ENCODE data around the gene RASEF. TPM values are rescaled to one million over a fixed set of nuclear protein-coding genes. Genes with fewer than 3 reads are reported as not detected.
"Not testable (repeated sequence)": the region's sequence is repeated elsewhere in the genome, so short reads cannot be mapped to it uniquely, and the experiment has no call there.

Gene RASEF
- total and polyA plus RNA-seq, 2 donors (not counting 1 experiment from before 2014, with no cell fraction given), result not detected

DNA sequence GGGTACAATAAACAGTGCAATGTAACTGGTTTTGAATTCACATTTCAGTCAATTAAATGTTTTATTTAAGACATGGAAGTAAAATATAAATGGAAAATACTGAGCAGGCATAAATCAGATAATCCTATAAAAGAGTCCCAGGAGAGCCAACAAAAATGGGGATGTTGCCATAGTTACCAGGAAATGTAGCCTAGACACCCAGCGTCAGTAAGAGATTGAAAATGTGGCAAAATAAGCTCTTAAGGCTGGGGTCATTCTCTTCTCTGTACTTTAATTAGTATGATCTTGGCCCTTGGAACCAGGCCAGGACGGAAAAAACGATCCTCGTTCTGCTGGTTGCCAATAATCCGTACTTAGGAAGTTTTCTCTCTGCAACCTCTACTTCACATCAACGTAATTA is 18.9 kb upstream of the RASEF start:
- Histone ChIP-seq H3K9ac (ENCODE audit: low read length) (no peak overlapping the region), H3K4me2 (replicated peaks; ENCODE audit: low read depth, low read length, poor library complexity, severe bottlenecking) (no peak overlapping the region), H3K79me2 (ENCODE audit: control insufficient read depth, insufficient read depth, low read length) (no peaks in the 10 kb centered on the region), H4K20me1 (ENCODE audit: control insufficient read depth, insufficient read depth, low read length, poor library complexity, severe bottlenecking) (no peaks in the 10 kb centered on the region), H3K4me1 (ENCODE audit: control insufficient read depth in 2 of 2, insufficient read depth in 2 of 2, low read length in 2 of 2) (no peaks in the 10 kb centered on the region), H3K9me3 (ENCODE audit: control extremely low read depth in 1 of 3, control insufficient read depth in 2 of 3, insufficient read depth in 1 of 3, low read length in 2 of 3) (no peaks in the 10 kb centered on the region), H3K27me3 (replicated peaks in 1 of 4; ENCODE audit: control extremely low read depth in 1 of 4, control insufficient read depth in 3 of 4, insufficient read depth in 4 of 4, low read length in 3 of 4) (no peaks in the 10 kb centered on the region), H3K27ac (ENCODE audit: low read length in 2 of 2) (no peak overlapping the region), H2AFZ (ENCODE audit: insufficient read depth, low read depth, low read length, poor library complexity, severe bottlenecking) (no peak overlapping the region), H3K36me3 (replicated peaks in 1 of 2; ENCODE audit: control extremely low read depth in 1 of 2, control insufficient read depth in 1 of 2, extremely low read depth in 1 of 2, insufficient read depth in 2 of 2, low read length in 1 of 2) (no peaks in the 10 kb centered on the region), H3K4me3 (ENCODE audit: control extremely low read depth in 1 of 5, extremely low read depth in 1 of 5, insufficient read depth in 1 of 5, low read depth in 2 of 5, low read length in 4 of 5) (no peak overlapping the region)
- intact Hi-C loops (cut with micrococcal nuclease), result no loop called here
- H3K9me3 Mint-ChIP-seq (ENCODE audit: insufficient read depth), result peaks cover 3% of the 10 kb centered on the region
- ATAC-seq (ENCODE audit: low read depth) (no peak), DNase-seq (no peak)
- no peak for TF ChIP-seq EZH2 (IDR thresholded peaks at IDR 0.05; ENCODE audit: borderline replicate concordance, insufficient read depth, low read depth, low read length, poor library complexity, severe bottlenecking)
- TF ChIP-seq CTCF (IDR thresholded peaks at IDR 0.05), result no peak
- WGBS (ENCODE audit: insufficient coverage), result 70% methylated on average over 1 of the region's 6 CpGs
- H3K27ac Mint-ChIP-seq, result no peak overlapping the region
- no peak overlapping the region for H3K4me3 Mint-ChIP-seq
- H3K27me3 Mint-ChIP-seq, result peaks cover 5% of the 10 kb centered on the region
- no peaks in the 10 kb centered on the region for H3K4me1 Mint-ChIP-seq
- CTCF ChIA-PET, result no interaction called here
- POLR2A ChIA-PET, result no interaction called here

- H3K27me3 Mint-ChIP-seq, result peaks cover 5% of the 10 kb centered on the region
- H3K79me2 ChIP-seq (ENCODE audit: control insufficient read depth, insufficient read depth, low read length), result no peaks in the 10 kb centered on the region
- WGBS (ENCODE audit: insufficient coverage), result 86% methylated on average over 1 of the region's 3 CpGs
- H3K4me3 Mint-ChIP-seq, result no peak overlapping the region
- no peaks in the 10 kb centered on the region for H3K4me1 Mint-ChIP-seq
- H2AFZ ChIP-seq (ENCODE audit: insufficient read depth, low read depth, low read length, poor library complexity, severe bottlenecking), result no peak overlapping the region
- no peak for TF ChIP-seq CTCF (IDR thresholded peaks at IDR 0.05)
- TF ChIP-seq EZH2 (IDR thresholded peaks at IDR 0.05; ENCODE audit: borderline replicate concordance, insufficient read depth, low read depth, low read length, poor library complexity, severe bottlenecking), result no peak
- H3K27me3 ChIP-seq (replicated peaks in 1 of 4; ENCODE audit: control extremely low read depth in 1 of 4, control insufficient read depth in 3 of 4, insufficient read depth in 4 of 4, low read length in 3 of 4), result no peaks in the 10 kb centered on the region
- DNase-seq (no peak), ATAC-seq (ENCODE audit: low read depth) (no peak)
- no peaks in the 10 kb centered on the region for H3K4me1 ChIP-seq (ENCODE audit: control insufficient read depth in 2 of 2, insufficient read depth in 2 of 2, low read length in 2 of 2)
- no peak overlapping the region for H3K27ac ChIP-seq (ENCODE audit: low read length in 2 of 2)
- no peaks in the 10 kb centered on the region for H3K36me3 ChIP-seq (replicated peaks in 1 of 2; ENCODE audit: control extremely low read depth in 1 of 2, control insufficient read depth in 1 of 2, extremely low read depth in 1 of 2, insufficient read depth in 2 of 2, low read length in 1 of 2)
- no peak overlapping the region for H3K4me3 ChIP-seq (ENCODE audit: control extremely low read depth in 1 of 5, extremely low read depth in 1 of 5, insufficient read depth in 1 of 5, low read depth in 2 of 5, low read length in 4 of 5)
- POLR2A ChIA-PET, result no interaction called here
- CTCF ChIA-PET, result no interaction called here
- H4K20me1 ChIP-seq (ENCODE audit: control insufficient read depth, insufficient read depth, low read length, poor library complexity, severe bottlenecking), result no peaks in the 10 kb centered on the region
- H3K9ac ChIP-seq (ENCODE audit: low read length), result no peak overlapping the region
- no peaks in the 10 kb centered on the region for H3K9me3 ChIP-seq (ENCODE audit: control extremely low read depth in 1 of 3, control insufficient read depth in 2 of 3, insufficient read depth in 1 of 3, low read length in 2 of 3)
- H3K4me2 ChIP-seq (replicated peaks; ENCODE audit: low read depth, low read length, poor library complexity, severe bottlenecking), result no peak overlapping the region
- peaks cover 3% of the 10 kb centered on the region for H3K9me3 Mint-ChIP-seq (ENCODE audit: insufficient read depth)
- intact Hi-C loops (cut with micrococcal nuclease), result no loop called here
- H3K27ac Mint-ChIP-seq, result no peak overlapping the region
Measured at GRCh38 chr9:83081010-83081409, 18.1 kb upstream of the RASEF start.

DNA sequence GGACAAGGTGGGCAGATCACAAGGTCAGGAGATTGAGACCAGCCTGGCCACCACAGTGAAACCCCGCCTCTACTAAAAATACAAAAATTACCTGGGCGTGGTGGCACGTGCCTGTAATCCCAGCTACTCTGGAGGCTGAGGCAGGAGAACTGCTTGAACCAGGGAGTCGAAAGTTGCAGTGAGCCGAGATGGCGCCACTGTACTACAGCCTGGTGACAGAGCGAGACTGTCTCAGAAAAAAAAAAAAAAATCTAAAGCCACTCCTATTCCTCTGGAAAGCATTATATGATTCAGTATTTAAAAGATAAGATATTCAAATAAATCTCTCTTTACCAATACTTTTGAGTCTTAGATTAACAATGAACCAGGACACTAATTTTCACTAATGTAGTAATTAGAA is 13.0 kb upstream of the RASEF start:
- H3K27ac Mint-ChIP-seq; H3K4me1 ChIP-seq (ENCODE audit: control insufficient read depth in 2 of 2, insufficient read depth in 2 of 2, low read length in 2 of 2); H2AFZ ChIP-seq (ENCODE audit: insufficient read depth, low read depth, low read length, poor library complexity, severe bottlenecking); H3K9ac ChIP-seq (ENCODE audit: low read length); H3K9me3 Mint-ChIP-seq (ENCODE audit: insufficient read depth); H3K9me3 ChIP-seq (ENCODE audit: control extremely low read depth in 1 of 3, control insufficient read depth in 2 of 3, insufficient read depth in 1 of 3, low read length in 2 of 3); intact Hi-C loops (cut with micrococcal nuclease); H3K4me3 Mint-ChIP-seq; H3K79me2 ChIP-seq (ENCODE audit: control insufficient read depth, insufficient read depth, low read length); H3K36me3 ChIP-seq (replicated peaks in 1 of 2; ENCODE audit: control extremely low read depth in 1 of 2, control insufficient read depth in 1 of 2, extremely low read depth in 1 of 2, insufficient read depth in 2 of 2, low read length in 1 of 2); H4K20me1 ChIP-seq (ENCODE audit: control insufficient read depth, insufficient read depth, low read length, poor library complexity, severe bottlenecking); H3K4me2 ChIP-seq (replicated peaks; ENCODE audit: low read depth, low read length, poor library complexity, severe bottlenecking); DNase-seq; H3K27me3 Mint-ChIP-seq; POLR2A ChIA-PET; H3K4me1 Mint-ChIP-seq; H3K4me3 ChIP-seq (ENCODE audit: control extremely low read depth in 1 of 5, extremely low read depth in 1 of 5, insufficient read depth in 1 of 5, low read depth in 2 of 5, low read length in 4 of 5); H3K27me3 ChIP-seq (replicated peaks in 1 of 4; ENCODE audit: control extremely low read depth in 1 of 4, control insufficient read depth in 3 of 4, insufficient read depth in 4 of 4, low read length in 3 of 4); H3K27ac ChIP-seq (ENCODE audit: low read length in 2 of 2); ATAC-seq (ENCODE audit: low read depth): not testable (repeated sequence)
- 100% methylated on average over 3 of the region's 7 CpGs for WGBS (ENCODE audit: insufficient coverage)
- CTCF ChIA-PET, result interaction anchor here (0.9 kb wide), 1 partner anchor 10 kb away, joined by 3 read pairs; no protein-coding TSS in a partner anchor
